AG10803 (cell line): ENCODE measurements around the gene HOXA3.

Experiments used
- DNase-seq: peaks from one replicate; pipeline ENCODE4 v3.0.0; 2010; ENCODE audit warnings: low read depth
- H3K4me3 ChIP-seq: 2 replicates; pipeline ENCODE4 v1.5.1; 2011; ENCODE audit warnings: mild to moderate bottlenecking, low read length, control low read depth
- TF ChIP-seq, protein P1 (sequence below): conservative IDR thresholded peaks from 2 replicates; pipeline ENCODE4 v1.5.1; 2011; ENCODE audit warnings: mild to moderate bottlenecking, low read length, control low read depth, inconsistent platforms

HOXA3 gene

DNA sequence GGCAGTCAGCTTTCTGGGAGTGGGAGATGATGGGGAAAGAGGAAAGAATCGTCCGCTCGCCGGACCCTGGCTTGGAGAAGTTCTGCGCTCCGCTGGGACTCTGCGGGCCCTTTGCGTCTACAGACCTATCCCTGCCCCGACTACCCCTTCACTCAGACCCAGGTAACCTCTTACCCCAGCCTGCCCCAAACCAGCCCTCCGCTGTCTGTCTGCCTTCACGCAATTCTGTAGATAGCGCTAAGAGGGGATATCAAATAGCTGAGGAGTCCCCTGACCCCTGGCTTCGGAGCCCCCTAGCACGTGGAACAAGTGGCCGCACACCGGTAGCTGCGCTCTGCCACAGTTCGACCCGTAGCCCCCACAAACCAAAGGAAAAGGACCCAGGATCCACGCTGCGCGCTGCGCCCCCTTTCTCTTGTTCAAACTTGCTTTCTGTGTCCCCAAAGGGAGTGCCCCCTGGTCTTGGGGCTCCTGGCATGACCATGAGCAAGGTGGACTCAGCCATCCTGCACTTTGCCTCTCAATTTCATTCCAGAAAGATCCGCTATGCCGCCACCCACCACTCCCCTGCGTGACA lies 28.8 kb downstream of the HOXA3 start:
- DNase-seq = no peak
- TF ChIP-seq, protein P1, sequence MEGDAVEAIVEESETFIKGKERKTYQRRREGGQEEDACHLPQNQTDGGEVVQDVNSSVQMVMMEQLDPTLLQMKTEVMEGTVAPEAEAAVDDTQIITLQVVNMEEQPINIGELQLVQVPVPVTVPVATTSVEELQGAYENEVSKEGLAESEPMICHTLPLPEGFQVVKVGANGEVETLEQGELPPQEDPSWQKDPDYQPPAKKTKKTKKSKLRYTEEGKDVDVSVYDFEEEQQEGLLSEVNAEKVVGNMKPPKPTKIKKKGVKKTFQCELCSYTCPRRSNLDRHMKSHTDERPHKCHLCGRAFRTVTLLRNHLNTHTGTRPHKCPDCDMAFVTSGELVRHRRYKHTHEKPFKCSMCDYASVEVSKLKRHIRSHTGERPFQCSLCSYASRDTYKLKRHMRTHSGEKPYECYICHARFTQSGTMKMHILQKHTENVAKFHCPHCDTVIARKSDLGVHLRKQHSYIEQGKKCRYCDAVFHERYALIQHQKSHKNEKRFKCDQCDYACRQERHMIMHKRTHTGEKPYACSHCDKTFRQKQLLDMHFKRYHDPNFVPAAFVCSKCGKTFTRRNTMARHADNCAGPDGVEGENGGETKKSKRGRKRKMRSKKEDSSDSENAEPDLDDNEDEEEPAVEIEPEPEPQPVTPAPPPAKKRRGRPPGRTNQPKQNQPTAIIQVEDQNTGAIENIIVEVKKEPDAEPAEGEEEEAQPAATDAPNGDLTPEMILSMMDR = no peak
- no peak overlapping the region for H3K4me3 ChIP-seq

DNA sequence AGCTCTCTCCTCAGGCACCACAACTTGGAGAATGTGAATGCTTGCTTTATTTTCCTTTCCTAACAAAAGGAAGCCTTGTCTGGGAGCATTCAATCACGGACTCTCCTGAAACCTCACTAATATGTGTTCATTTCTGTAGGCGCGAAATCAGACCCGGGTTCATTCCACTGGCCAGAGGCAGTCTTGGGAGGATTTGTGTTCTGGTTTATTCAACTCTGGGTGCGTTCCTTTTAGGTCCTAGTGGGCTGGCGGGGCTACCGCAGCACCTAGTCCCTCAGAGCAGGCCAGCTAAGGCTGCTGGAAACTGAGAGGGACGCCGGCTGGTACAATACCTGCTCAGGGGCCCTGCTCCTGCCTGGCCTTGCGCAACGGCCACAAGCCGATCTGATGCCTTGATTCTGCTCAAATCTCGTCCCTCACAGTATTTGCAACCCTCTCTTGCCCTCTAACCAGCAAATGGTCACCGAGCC lies 29.3 kb downstream of the HOXA3 start:
- TF ChIP-seq, protein P1 = no peak
- H3K4me3 ChIP-seq = no peak overlapping the region
- no peak for DNase-seq

DNA sequence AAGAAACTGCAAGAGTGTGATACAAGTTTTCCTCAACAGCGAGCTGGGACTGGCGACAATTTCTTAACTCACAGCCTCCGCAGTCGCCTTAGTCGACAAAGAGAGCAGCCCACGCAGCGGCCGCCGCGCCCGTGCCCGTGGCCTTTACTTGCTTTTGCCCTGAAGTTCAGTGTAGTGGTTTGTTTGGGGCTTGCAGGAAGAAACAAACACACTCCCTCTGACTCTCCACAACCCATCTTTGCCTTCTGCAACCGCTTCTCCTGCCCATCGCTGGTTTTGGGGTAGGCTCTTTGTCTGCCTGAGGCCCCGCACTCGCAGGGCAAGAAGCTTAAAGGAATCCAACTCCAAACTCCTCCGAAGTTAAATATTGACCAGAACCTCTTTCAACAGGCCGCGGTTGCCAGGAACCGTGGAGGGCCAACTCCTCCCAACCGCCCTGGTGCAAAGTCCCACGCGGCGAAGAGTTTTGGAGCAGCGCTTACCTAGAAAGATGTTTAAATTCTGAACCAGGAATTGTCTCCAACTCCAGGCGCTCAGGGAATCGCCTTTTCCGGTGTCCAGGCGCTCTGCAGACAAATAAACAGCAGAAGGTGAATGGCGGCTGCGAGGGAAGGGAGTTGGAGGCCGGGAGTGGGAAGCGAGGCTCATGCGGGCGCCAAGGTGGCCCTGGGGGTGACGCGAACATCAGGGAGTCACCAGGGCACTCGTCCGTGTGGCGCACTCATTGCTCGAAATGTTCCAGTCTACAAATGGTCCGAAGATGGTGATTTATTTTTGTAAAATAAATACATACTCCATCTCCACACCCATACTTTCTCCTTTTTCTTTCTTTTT lies 30.1 kb downstream of the HOXA3 start:
- TF ChIP-seq, protein P1 = no peak
- DNase-seq = no peak
- no peak overlapping the region for H3K4me3 ChIP-seq

DNA sequence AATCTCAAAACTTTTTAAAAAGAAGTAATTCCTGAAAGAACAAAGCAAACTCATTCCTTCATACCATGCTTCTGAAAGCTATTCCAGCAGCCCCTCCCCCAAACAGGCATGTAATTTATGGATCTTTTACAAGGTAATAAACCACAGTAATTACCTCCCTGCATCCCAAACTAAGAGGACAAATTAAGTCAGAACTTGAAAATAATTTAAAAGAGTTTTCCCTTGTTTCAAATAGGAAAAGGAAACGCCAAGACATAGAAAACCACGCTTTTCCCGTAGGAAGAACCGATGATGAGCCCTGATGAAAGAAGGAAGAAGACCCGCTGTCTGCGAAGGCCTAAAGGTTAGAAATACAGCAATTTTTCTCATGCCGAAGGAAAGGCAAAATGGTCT lies 30.7 kb downstream of the HOXA3 start:
- H3K4me3 ChIP-seq = no peak overlapping the region
- DNase-seq = no peak
- TF ChIP-seq, protein P1 = no peak

DNA sequence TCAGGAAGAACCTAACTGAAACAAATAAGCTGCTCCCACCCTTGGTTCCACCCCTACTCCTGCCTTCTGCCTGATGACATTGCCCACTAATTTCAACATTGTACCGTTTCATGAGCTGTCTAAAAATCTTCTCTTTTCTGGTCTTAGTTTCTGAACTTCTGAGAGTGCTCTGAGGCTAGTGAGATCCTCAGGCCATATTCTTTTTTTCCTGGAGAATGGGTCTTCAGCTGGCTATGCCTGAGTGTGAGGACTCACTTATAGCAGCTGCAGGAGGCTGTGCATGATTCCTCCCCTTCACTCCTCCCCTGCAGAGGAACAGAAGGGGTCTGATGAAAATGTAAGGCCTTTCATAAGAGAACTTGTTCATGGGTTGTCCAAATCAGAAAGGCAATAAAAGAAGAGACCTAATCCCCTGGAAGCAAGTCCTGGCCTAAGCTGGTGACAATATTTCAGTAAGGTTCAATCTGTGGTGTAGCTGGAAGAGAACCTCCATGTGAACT lies 32.9 kb downstream of the HOXA3 start:
- DNase-seq = no peak
- TF ChIP-seq, protein P1 = no peak
- H3K4me3 ChIP-seq = no peak overlapping the region

DNA sequence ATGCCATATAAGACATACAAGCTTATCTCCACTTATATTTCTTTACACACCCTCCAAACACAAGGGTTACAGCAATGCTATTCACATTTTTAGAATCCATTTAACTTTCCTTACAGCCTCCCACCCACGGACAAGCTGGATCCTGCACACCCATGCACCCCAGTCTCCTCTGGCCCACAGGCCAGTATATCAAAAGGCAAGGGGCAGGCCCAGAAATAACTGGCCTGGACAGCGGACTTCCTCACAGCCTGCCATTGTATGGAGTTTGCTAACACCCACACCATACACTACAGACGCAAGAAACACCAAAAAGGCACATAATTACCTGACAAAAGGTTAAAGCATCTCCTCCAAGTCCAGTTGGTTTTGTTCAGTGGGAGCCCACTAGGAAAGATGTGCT lies 33.8 kb downstream of the HOXA3 start:
- TF ChIP-seq, protein P1 = no peak
- H3K4me3 ChIP-seq = no peak overlapping the region
- no peak for DNase-seq
